Fibroblast of lung (primary cell): ENCODE results near the gene MSANTD2. TPM values are rescaled to one million over a fixed set of nuclear protein-coding genes. Genes with fewer than 3 reads are reported as not detected.
A peak's percentile ranks its signal among the peaks of the same experiment; 100 is the strongest.

Source experiments
- DNase-seq, 2 donors: peaks; one replicate each; pipeline versions ENCODE4 v3.0.0 to v3.0.0-alpha.2; 2010; ENCODE audit warnings: low read depth in 2 of 2
- H2AFZ ChIP-seq: 2 replicates; pipeline ENCODE4 v1.5.1; 2012; ENCODE audit warnings: low read length, control low read depth, inconsistent platforms
- H3K27ac ChIP-seq: 2 replicates; pipeline ENCODE4 v1.5.1; 2011; ENCODE audit warnings: low read length, control low read depth; ENCODE audit not compliant: insufficient read depth
- H3K27me3 ChIP-seq: 2 replicates; pipeline ENCODE4 v1.5.1; 2011; ENCODE audit warnings: mild to moderate bottlenecking, low read length; ENCODE audit not compliant: control insufficient read depth, insufficient read depth
- H3K36me3 ChIP-seq: 2 replicates; pipeline ENCODE4 v1.5.1; 2011; ENCODE audit warnings: low read length; ENCODE audit not compliant: control insufficient read depth, insufficient read depth
- H3K4me1 ChIP-seq: 2 replicates; pipeline ENCODE4 v1.5.1; 2011; ENCODE audit warnings: low read length; ENCODE audit not compliant: control insufficient read depth, insufficient read depth; ENCODE audit errors: extremely low read depth
- H3K4me2 ChIP-seq: 2 replicates; pipeline ENCODE4 v1.5.1; 2011; ENCODE audit warnings: low read length, control low read depth; ENCODE audit not compliant: insufficient read depth; ENCODE audit errors: extremely low read depth
- H3K4me3 ChIP-seq, 4 experiments: fragments of 200-600 bp in 1 of 4; sonication (generic) in 1 of 4; replicated peaks in 1 of 4; 2 replicates each; pipeline ENCODE4 v1.5.1; 2011 to 2016; ENCODE audit warnings: low read length in 4 of 4, low read depth in 3 of 4, mild to moderate bottlenecking in 3 of 4, control low read depth in 2 of 4, inconsistent platforms in 1 of 4, mixed read lengths in 1 of 4; ENCODE audit not compliant: insufficient read depth in 1 of 4; ENCODE audit errors: control extremely low read depth in 1 of 4
- H3K79me2 ChIP-seq: 2 replicates; pipeline ENCODE4 v1.5.1; 2012; ENCODE audit warnings: mild to moderate bottlenecking, low read length, inconsistent platforms; ENCODE audit not compliant: control insufficient read depth, insufficient read depth
- H3K9ac ChIP-seq: 2 replicates; pipeline ENCODE4 v1.5.1; 2011; ENCODE audit warnings: mild to moderate bottlenecking, low read length, control low read depth; ENCODE audit not compliant: insufficient read depth
- H3K9me3 ChIP-seq: 2 replicates; pipeline ENCODE4 v1.5.1; 2012; ENCODE audit warnings: low read depth, low read length; ENCODE audit not compliant: control insufficient read depth, insufficient read depth
- H4K20me1 ChIP-seq: 2 replicates; pipeline ENCODE4 v1.5.1; 2011; ENCODE audit warnings: low read length; ENCODE audit not compliant: control insufficient read depth, insufficient read depth; ENCODE audit errors: extremely low read depth
- EZH2 ChIP-seq: IDR thresholded peaks from 2 replicates; pipeline ENCODE4 v1.5.1; 2012; ENCODE audit warnings: low read length, control low read depth, mild to moderate bottlenecking; ENCODE audit errors: missing control alignments
- polyA plus RNA-seq, 2 donors: library from polyadenylated mRNA; depleted of rRNA in 1 of 2; stranded (reverse) in 1 of 2; unstranded in 1 of 2; fragments of >200 nt; gene quantifications; 2 replicates each; pipeline ENCODE4 v1.2.1, GENCODE V29; 2011 to 2012; ENCODE audit warnings: missing spikeins in 1 of 2
- total RNA-seq: library from RNA; depleted of rRNA; stranded (reverse); fragments of >200 nt; gene quantifications from 2 replicates; pipeline ENCODE4 v1.2.1, GENCODE V29; 2014
- TF ChIP-seq, protein P1 (sequence below), 2 donors: IDR thresholded peaks in 1 of 2; conservative IDR thresholded peaks in 1 of 2; 1 replicate in 1 of 2; 2 replicates in 1 of 2; pipeline ENCODE4 v1.5.1; 2011 to 2012; ENCODE audit warnings: low read length in 2 of 2, control low read depth in 1 of 2, inconsistent platforms in 1 of 2, low read depth in 1 of 2, mild to moderate bottlenecking in 1 of 2

Gene MSANTD2
- total and polyA plus RNA-seq, 2 donors (not counting 1 experiment from before 2014, with no cell fraction given) = 6.3 to 6.6 TPM

- no peak overlapping the region for H3K9ac ChIP-seq
- H3K4me3 ChIP-seq = no peak overlapping the region
- H4K20me1 ChIP-seq = peaks cover 1% of the 10 kb centered on the region
- H3K27me3 ChIP-seq = no peaks in the 10 kb centered on the region
- TF ChIP-seq, protein P1, sequence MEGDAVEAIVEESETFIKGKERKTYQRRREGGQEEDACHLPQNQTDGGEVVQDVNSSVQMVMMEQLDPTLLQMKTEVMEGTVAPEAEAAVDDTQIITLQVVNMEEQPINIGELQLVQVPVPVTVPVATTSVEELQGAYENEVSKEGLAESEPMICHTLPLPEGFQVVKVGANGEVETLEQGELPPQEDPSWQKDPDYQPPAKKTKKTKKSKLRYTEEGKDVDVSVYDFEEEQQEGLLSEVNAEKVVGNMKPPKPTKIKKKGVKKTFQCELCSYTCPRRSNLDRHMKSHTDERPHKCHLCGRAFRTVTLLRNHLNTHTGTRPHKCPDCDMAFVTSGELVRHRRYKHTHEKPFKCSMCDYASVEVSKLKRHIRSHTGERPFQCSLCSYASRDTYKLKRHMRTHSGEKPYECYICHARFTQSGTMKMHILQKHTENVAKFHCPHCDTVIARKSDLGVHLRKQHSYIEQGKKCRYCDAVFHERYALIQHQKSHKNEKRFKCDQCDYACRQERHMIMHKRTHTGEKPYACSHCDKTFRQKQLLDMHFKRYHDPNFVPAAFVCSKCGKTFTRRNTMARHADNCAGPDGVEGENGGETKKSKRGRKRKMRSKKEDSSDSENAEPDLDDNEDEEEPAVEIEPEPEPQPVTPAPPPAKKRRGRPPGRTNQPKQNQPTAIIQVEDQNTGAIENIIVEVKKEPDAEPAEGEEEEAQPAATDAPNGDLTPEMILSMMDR (conservative IDR thresholded peaks at IDR 0.05 in 1 of 2, IDR thresholded peaks at IDR 0.05 in 1 of 2; ENCODE audit: low read depth in 1 of 2, low read length in 2 of 2) = peak; percentile 61 to 80
- TF ChIP-seq EZH2 = no peak
- peaks cover 3% of the 10 kb centered on the region for H3K4me1 ChIP-seq
- no peak overlapping the region for H3K4me2 ChIP-seq
- peaks cover 75% of the 10 kb centered on the region for H3K79me2 ChIP-seq
- H3K27ac ChIP-seq = no peak overlapping the region
- peak; percentile 35 to 62 for DNase-seq
- H3K36me3 ChIP-seq = no peaks in the 10 kb centered on the region
- H3K9me3 ChIP-seq = no peaks in the 10 kb centered on the region
- H2AFZ ChIP-seq = no peak overlapping the region
These were observed 6.5 kb downstream of the MSANTD2 start for GRCh38 chr11:124793466-124794278.

GRCh38 chr11:124791626-124792341 is 8.4 kb downstream of the MSANTD2 start:
- DNase-seq = peak in 1 of 2 donors; percentile 40
- no peaks in the 10 kb centered on the region for H3K9me3 ChIP-seq
- H4K20me1 ChIP-seq = peaks cover 1% of the 10 kb centered on the region
- TF ChIP-seq EZH2 = no peak
- TF ChIP-seq, protein P1 (conservative IDR thresholded peaks at IDR 0.05 in 1 of 2, IDR thresholded peaks at IDR 0.05 in 1 of 2; ENCODE audit: low read depth in 1 of 2, low read length in 2 of 2) = no peak
- H3K4me1 ChIP-seq = peaks cover 3% of the 10 kb centered on the region
- no peak overlapping the region for H2AFZ ChIP-seq
- H3K9ac ChIP-seq = no peak overlapping the region
- H3K27me3 ChIP-seq = no peaks in the 10 kb centered on the region
- H3K27ac ChIP-seq = no peak overlapping the region
- H3K36me3 ChIP-seq = no peaks in the 10 kb centered on the region
- peaks cover 61% of the 10 kb centered on the region for H3K79me2 ChIP-seq
- H3K4me2 ChIP-seq = no peak overlapping the region
- H3K4me3 ChIP-seq = no peak overlapping the region

- Histone ChIP-seq H2AFZ (no peak overlapping the region), H3K79me2 (peaks cover 41% of the 10 kb centered on the region), H3K4me3 (no peak overlapping the region), H3K9ac (no peak overlapping the region), H3K27ac (no peak overlapping the region), H3K4me2 (no peak overlapping the region), H4K20me1 (no peaks in the 10 kb centered on the region), H3K36me3 (no peaks in the 10 kb centered on the region), H3K27me3 (no peaks in the 10 kb centered on the region), H3K9me3 (no peaks in the 10 kb centered on the region), H3K4me1 (peaks cover 3% of the 10 kb centered on the region)
- no peak for TF ChIP-seq EZH2
- TF ChIP-seq, protein P1 (conservative IDR thresholded peaks at IDR 0.05 in 1 of 2, IDR thresholded peaks at IDR 0.05 in 1 of 2; ENCODE audit: low read depth in 1 of 2, low read length in 2 of 2) = no peak
- peak in 1 of 2 donors; percentile 20 for DNase-seq
These were observed 11.7 kb downstream of the MSANTD2 start for GRCh38 chr11:124788521-124788920.
